Measurements from ENCODE around the gene TRMT11. TPM values are rescaled to one million over a fixed set of nuclear protein-coding genes. Genes with fewer than 3 reads are reported as not detected.

TRMT11 gene
- total and polyA plus RNA-seq, 7 donors = 11.0 to 27.8 (median 20.3) TPM

DNA sequence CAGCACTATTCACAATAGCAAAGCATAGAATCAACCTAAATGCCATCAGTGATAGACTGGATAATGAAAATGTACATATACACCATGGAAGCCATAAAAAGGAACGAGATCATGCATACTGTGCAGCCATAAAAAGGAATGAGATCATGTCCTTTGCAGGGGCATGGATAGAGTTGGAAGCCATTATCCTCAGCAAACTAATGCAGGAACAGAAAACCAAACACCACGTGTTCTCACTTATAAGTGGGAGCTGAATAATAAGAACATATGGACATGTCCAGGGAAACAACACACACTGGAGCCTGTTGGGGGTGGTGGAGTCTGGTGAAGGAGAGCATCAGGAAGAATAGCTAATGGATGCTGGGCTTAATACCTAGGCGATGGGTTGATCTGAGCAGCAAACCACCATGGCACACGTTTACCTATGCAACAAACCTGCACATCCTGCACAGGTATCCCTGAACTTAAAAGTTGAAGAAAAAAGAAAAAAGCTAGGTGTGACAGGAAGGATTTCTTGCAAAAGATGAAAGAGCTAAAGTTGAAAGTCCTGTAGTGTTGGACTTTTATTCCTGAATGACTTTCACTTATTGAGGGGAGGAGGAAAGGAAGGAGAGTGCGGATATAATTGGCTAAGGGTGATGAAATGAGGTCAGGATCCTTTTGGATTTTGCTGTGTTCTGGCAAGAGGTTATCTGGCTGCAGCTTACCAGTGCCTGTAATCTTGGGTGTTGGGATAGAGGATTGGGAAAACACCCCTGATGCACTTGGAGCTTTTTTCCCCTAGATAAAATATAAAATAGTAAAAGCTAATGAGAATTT, 8.5 kb downstream of the TRMT11 start:
- no peak overlapping the region for H3K4me3 ChIP-seq
- DNase-seq = no peak
- 52 to 74% methylated on average over 5 of the region's 5 CpGs for WGBS, 2 donors
- H3K27ac ChIP-seq = no peak overlapping the region
- peaks cover 0 to 23% (median 16%) of the 10 kb centered on the region in 4 donors for H3K4me1 ChIP-seq
- intact Hi-C loops (cut with DNase I) = loop anchor here (5.0 to 10.0 kb wide), 2 partner anchors 1127 to 1270 kb away; partner anchors contain the start of gene RNF146
- TF ChIP-seq POLR2AphosphoS5 (IDR thresholded peaks at IDR 0.05) (no peak), POLR2A (IDR thresholded peaks at IDR 0.05) (no peak), EP300 (IDR thresholded peaks at IDR 0.05) (no peak)
- TF ChIP-seq, protein P1, sequence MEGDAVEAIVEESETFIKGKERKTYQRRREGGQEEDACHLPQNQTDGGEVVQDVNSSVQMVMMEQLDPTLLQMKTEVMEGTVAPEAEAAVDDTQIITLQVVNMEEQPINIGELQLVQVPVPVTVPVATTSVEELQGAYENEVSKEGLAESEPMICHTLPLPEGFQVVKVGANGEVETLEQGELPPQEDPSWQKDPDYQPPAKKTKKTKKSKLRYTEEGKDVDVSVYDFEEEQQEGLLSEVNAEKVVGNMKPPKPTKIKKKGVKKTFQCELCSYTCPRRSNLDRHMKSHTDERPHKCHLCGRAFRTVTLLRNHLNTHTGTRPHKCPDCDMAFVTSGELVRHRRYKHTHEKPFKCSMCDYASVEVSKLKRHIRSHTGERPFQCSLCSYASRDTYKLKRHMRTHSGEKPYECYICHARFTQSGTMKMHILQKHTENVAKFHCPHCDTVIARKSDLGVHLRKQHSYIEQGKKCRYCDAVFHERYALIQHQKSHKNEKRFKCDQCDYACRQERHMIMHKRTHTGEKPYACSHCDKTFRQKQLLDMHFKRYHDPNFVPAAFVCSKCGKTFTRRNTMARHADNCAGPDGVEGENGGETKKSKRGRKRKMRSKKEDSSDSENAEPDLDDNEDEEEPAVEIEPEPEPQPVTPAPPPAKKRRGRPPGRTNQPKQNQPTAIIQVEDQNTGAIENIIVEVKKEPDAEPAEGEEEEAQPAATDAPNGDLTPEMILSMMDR (IDR thresholded peaks at IDR 0.05) = no peak
- H3K9me3 ChIP-seq = no peaks in the 10 kb centered on the region
- peaks cover 0 to 25% (median 3%) of the 10 kb centered on the region in 4 donors for H3K36me3 ChIP-seq
- H3K27me3 ChIP-seq = no peaks in the 10 kb centered on the region

DNA sequence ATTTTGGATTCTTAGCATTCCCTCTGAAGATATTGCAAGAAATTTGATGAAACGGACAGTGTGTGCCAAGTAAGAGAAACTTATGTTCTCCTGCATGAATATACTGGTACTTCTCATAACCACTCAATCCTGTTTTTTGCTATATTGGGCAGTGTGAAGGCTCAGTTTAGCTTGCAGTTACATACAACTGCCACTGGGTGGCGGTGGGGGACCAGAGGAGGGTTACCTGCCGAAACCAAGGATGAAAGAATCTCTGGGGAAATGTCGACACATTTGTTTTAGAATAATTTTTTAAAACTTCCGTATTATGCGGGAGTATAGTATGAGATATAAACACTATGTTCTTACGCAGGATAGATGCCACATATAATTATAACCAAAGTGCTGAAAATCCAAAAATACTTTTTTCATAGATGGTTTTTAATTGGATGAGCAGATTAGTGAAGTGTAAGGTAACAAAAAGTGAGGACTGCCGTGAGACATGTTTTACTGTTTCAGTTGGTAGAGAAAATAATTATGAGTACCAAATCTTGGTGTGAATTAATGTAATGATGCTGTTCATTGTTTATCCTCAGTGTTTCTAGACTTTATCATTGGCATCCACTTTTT, 9.7 kb downstream of the TRMT11 start:
- no peaks in the 10 kb centered on the region for H3K27me3 ChIP-seq
- peaks cover 0 to 31% (median 3%) of the 10 kb centered on the region in 4 donors for H3K36me3 ChIP-seq
- peaks cover 0 to 22% (median 15%) of the 10 kb centered on the region in 4 donors for H3K4me1 ChIP-seq
- no peak for TF ChIP-seq POLR2A (IDR thresholded peaks at IDR 0.05)
- TF ChIP-seq, protein P1 (IDR thresholded peaks at IDR 0.05) = peak; percentile 55 to 95 (median 88)
- WGBS, 2 donors = 6 to 11% methylated on average over 8 of the region's 8 CpGs
- H3K9me3 ChIP-seq = no peaks in the 10 kb centered on the region
- H3K4me3 ChIP-seq = peak overlapping the region in 1 of 4 donors; percentile 14
- H3K27ac ChIP-seq = no peak overlapping the region
- peak; percentile 76 for DNase-seq
- intact Hi-C loops (cut with DNase I) = loop anchor here (5.0 to 10.0 kb wide), 2 partner anchors 1126 to 1269 kb away; partner anchors contain the start of gene RNF146

DNA sequence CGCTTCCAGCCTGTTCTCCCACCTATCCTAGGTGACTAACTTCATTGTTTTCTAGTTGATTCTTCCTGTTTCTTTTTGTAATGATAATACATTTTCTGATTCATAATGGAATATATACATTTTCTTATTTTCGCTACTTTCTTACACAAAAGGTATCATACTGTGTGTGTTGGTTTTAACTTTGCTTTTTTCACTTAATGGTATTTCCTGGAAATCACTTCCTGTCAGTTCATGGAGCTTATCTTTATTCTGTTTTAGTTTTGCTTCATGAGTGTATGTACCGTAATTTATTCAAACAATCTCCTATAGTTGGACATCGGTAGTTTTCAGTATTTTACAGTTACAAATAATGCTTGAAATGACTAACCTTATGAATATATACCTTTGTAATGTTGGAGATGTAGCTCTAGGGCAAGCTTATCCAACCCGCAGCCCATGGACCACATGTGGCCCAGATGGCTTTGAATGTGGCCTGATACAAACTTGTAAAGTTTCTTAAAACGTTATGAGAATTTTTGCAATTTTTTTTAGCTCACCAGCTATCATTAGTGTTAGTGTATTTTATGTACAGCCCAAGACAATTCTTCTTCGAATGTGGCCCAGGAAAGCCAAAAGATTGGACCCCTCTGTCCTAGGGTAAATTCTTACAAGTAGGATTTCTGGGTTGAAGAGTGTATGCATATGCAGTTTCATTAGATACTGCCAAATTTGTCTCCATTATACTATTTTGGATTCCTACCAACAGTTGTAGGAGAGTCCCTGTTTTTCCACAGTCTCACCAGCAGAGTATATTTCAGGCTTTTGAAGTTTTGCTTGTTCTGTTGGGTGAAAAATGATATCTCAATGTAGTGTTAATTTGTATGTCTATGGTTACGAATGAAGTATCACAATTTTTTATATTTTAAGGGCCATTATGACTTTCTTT, 16.7 kb downstream of the TRMT11 start:
- peaks cover 0 to 53% (median 3%) of the 10 kb centered on the region in 4 donors for H3K36me3 ChIP-seq

GRCh38 chr6:126007800-126008199, 21.5 kb downstream of the TRMT11 start:
- peaks cover 0 to 62% (median 14%) of the 10 kb centered on the region in 4 donors for H3K36me3 ChIP-seq
- intact Hi-C loops (cut with DNase I) = no loop called here

More for the DNA sequence above, 16.7 kb downstream of the TRMT11 start:
- Histone ChIP-seq H3K4me1 (no peaks in the 10 kb centered on the region), H3K4me3 (no peak overlapping the region), H3K27me3 (no peaks in the 10 kb centered on the region), H3K9me3 (no peaks in the 10 kb centered on the region), H3K27ac (no peak overlapping the region)
- 89 to 91% methylated on average over 8 of the region's 8 CpGs for WGBS, 2 donors
- TF ChIP-seq POLR2A (IDR thresholded peaks at IDR 0.05) = no peak
- TF ChIP-seq, protein P1 (IDR thresholded peaks at IDR 0.05) = no peak
- TF ChIP-seq POLR2AphosphoS5 (IDR thresholded peaks at IDR 0.05) = no peak
- no peak for TF ChIP-seq EP300 (IDR thresholded peaks at IDR 0.05)
- no peak for DNase-seq
- intact Hi-C loops (cut with DNase I) = no loop called here

More at GRCh38 chr6:126007800-126008199, 21.5 kb downstream of the TRMT11 start:
- no peak for DNase-seq
- Histone ChIP-seq H3K27me3 (no peaks in the 10 kb centered on the region), H3K27ac (no peak overlapping the region), H3K4me1 (no peaks in the 10 kb centered on the region), H3K4me3 (no peak overlapping the region), H3K9me3 (no peaks in the 10 kb centered on the region)
- TF ChIP-seq POLR2A (IDR thresholded peaks at IDR 0.05) (no peak), EP300 (IDR thresholded peaks at IDR 0.05) (no peak), POLR2AphosphoS5 (IDR thresholded peaks at IDR 0.05) (no peak)
- TF ChIP-seq, protein P1 (IDR thresholded peaks at IDR 0.05) = no peak

Data from sigmoid colon (tissue), 7 donors.